Melanocyte of skin (primary cell): ENCODE data around the gene KCNH4. TPM values are rescaled to one million over a fixed set of nuclear protein-coding genes. Genes with fewer than 3 reads are reported as not detected.

Experiments used
- total RNA-seq, 2 donors: library from RNA; depleted of rRNA; stranded (reverse); fragments of >200 nt; gene quantifications; 2 replicates each; pipeline ENCODE4 v1.2.3, GENCODE V29; 2012

The KCNH4 gene
- total RNA-seq: not detected

GRCh38 chr17:42180922-42181850 is at the start of gene KCNH4:
KCNH4 (minus strand) TSS chr17:42181142; CDS start chr17:42180945, 197 bp downstream.

GRCh38 chr17:42193969-42194899 is 13.3 kb upstream of the KCNH4 start, which contains the start of gene GHDC:
GHDC (minus strand) TSS chr17:42194494; CDS start chr17:42193581, 913 bp downstream.

DNA sequence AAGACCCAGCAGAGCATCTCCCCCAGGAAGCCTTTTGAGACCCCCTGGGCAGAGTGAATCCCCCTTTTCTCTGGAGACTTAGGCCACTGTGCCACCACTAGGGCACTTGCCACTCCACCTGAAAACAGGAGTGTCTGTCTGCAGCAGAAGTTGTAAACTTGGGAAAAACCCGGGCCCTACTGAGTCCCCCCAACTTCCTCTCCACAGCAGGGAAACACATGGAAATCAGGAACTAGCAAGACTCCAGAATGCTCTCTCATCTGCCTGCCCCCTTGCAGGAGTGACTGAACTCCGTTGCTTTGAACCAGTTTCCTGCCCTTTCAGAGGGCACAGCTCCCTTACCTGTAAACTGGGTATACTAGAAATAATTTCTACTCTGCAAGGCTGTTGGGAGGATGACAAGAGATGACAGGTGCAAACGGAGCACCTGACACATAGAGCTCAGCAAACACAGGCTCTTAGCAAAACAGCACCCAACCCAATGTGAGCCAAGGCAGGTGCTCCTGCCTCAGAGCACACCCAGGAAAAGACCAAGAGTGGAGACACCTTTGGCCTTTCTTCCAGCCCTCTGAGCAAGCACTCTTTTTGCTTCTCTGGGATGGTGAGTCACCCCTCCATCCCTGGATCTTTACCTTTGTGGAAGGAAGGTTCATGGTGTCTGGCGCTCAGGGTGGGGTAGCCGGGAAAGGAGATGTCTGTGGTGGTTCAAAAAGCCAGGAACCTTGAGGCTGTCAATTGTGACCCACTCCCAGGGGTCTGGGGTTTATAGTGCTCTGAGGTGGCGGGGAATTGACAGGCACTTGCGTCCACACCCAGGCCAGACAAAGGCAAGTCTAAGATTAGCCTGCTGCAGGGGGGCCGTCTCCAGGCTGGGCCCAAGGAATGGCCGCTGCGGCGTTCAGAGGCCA is 4.0 kb upstream of the KCNH4 start, which contains the start of gene HCRT:
TSS of gene HCRT (minus strand) at position 740 of the 908 bp plus-strand sequence. CDS start at position 653, 87 bp downstream.

GRCh38 chr17:42122371-42123303 is 58.3 kb downstream of the KCNH4 start, which contains the start of gene HSPB9:
HSPB9 (plus strand) TSS chr17:42122804; CDS start chr17:42122851, 47 bp downstream.

GRCh38 chr17:42120770-42121769 is 59.9 kb downstream of the KCNH4 start, which contains the start of gene KAT2A:
KAT2A (minus strand) TSS chr17:42121367; CDS start chr17:42121304, 63 bp downstream.

GRCh38 chr17:42112552-42113176 is 68.3 kb downstream of the KCNH4 start, which contains the start of gene DHX58:
DHX58 (minus strand) TSS chr17:42112714; CDS start chr17:42111892, 822 bp downstream.

Other genes starting within 250 kb of the KCNH4 start
- gene CNP, start 214.3 kb downstream of the KCNH4 start, total RNA-seq: 100 to 1,000 TPM; 226 to 268 TPM
- gene DNAJC7, start 163.7 kb downstream of the KCNH4 start, total RNA-seq: 10 to 100 TPM; 52.7 to 74.3 TPM
- gene NKIRAS2, start 161.1 kb downstream of the KCNH4 start, total RNA-seq: 10 to 100 TPM; 25.8 to 33.6 TPM
- gene C17orf113, start 130.5 kb downstream of the KCNH4 start, total RNA-seq: under 1 TPM; under 0.01 to 0.34 TPM
- gene ZNF385C, start 82.7 kb downstream of the KCNH4 start, total RNA-seq: not detected
- gene DHX58, start 68.4 kb downstream of the KCNH4 start, total RNA-seq: 100 to 1,000 TPM in 1 of 2 donors, 10 to 100 TPM in 1; 86.9 to 121 TPM
- gene KAT2A, start 59.8 kb downstream of the KCNH4 start, total RNA-seq: 10 to 100 TPM; 16.2 to 17.3 TPM
- under 1 TPM in 1 of 2 donors, not detected in 1; under 0.01 TPM for gene HSPB9, start 58.3 kb downstream of the KCNH4 start, total RNA-seq
- gene RAB5C, start 26.2 kb downstream of the KCNH4 start, total RNA-seq: 100 to 1,000 TPM; 140 to 227 TPM
- gene HCRT, start 4.3 kb upstream of the KCNH4 start, total RNA-seq: not detected
- gene GHDC, start 13.4 kb upstream of the KCNH4 start, total RNA-seq: 10 to 100 TPM; 28.2 to 30.6 TPM
- gene STAT5B, start 95.2 kb upstream of the KCNH4 start, total RNA-seq: 10 to 100 TPM; 18.6 to 25.3 TPM
- gene STAT5A, start 107.4 kb upstream of the KCNH4 start, total RNA-seq: 10 to 100 TPM; 52.0 to 64.6 TPM
- 100 to 1,000 TPM; 142 to 172 TPM for gene STAT3, start 207.3 kb upstream of the KCNH4 start, total RNA-seq
- gene CAVIN1, start 242.1 kb upstream of the KCNH4 start, total RNA-seq: 100 to 1,000 TPM; 118 to 153 TPM